Hepatocyte (in vitro differentiated cells): ENCODE measurements around the gene PRKCA. TPM values are rescaled to one million over a fixed set of nuclear protein-coding genes. Genes with fewer than 3 reads are reported as not detected.

ENCODE experiments used
- DNase-seq: peaks from one replicate; pipeline ENCODE4 v3.0.0-alpha.2; 2016; ENCODE audit warnings: low spot score
- H2AFZ ChIP-seq: fragments of 200-600 bp; sonication (generic); 2 replicates; pipeline ENCODE4 v1.6.0; 2016; ENCODE audit warnings: antibody characterized with exemption, mild to moderate bottlenecking
- H3K27ac ChIP-seq: fragments of 200-600 bp; sonication (generic); 2 replicates; pipeline ENCODE4 v1.5.1; 2016; ENCODE audit warnings: mild to moderate bottlenecking
- H3K27me3 ChIP-seq: fragments of 200-600 bp; sonication (generic); 2 replicates; pipeline ENCODE4 v1.6.1; 2016
- H3K36me3 ChIP-seq: fragments of 200-600 bp; sonication (generic); replicated peaks from 2 replicates; pipeline ENCODE4 v1.5.1; 2016; ENCODE audit warnings: low read depth; ENCODE audit not compliant: insufficient read depth
- H3K4me1 ChIP-seq: fragments of 200-600 bp; sonication (generic); 2 replicates; pipeline ENCODE4 v1.5.1; 2016; ENCODE audit warnings: mild to moderate bottlenecking, moderate library complexity; ENCODE audit not compliant: insufficient read depth
- H3K4me2 ChIP-seq: fragments of 200-600 bp; sonication (generic); 2 replicates; pipeline ENCODE4 v1.6.0; 2016
- H3K4me3 ChIP-seq: fragments of 200-600 bp; sonication (generic); 2 replicates; pipeline ENCODE4 v1.5.1; 2016; ENCODE audit warnings: mild to moderate bottlenecking
- H3K79me2 ChIP-seq: fragments of 200-600 bp; sonication (generic); 2 replicates; pipeline ENCODE4 v1.6.0; 2017; ENCODE audit warnings: mild to moderate bottlenecking
- H3K9me2 ChIP-seq: fragments of 200-600 bp; sonication (generic); replicated peaks from 2 replicates; pipeline ENCODE4 v1.6.0; 2017; ENCODE audit warnings: mild to moderate bottlenecking; ENCODE audit not compliant: insufficient read depth
- H3K9me3 ChIP-seq: fragments of 200-600 bp; sonication (generic); 2 replicates; pipeline ENCODE4 v1.5.1; 2016; ENCODE audit warnings: low read depth, mild to moderate bottlenecking
- H4K20me1 ChIP-seq: fragments of 200-600 bp; sonication (generic); 2 replicates; pipeline ENCODE4 v1.6.0; 2016; ENCODE audit warnings: mild to moderate bottlenecking; ENCODE audit not compliant: insufficient read depth, poor library complexity, severe bottlenecking
- CTCF ChIP-seq: fragments of 200-600 bp; sonication (generic); IDR thresholded peaks from 2 replicates; pipeline ENCODE4 v1.5.1; 2016; ENCODE audit warnings: antibody characterized with exemption, mild to moderate bottlenecking; ENCODE audit not compliant: poor library complexity
- EZH2 ChIP-seq: fragments of 200-600 bp; sonication (generic); IDR thresholded peaks from 2 replicates; pipeline ENCODE4 v1.6.1; 2016; ENCODE audit warnings: antibody characterized with exemption, mild to moderate bottlenecking, borderline replicate concordance
- EZH2phosphoT487 ChIP-seq: fragments of 200-600 bp; sonication (generic); IDR thresholded peaks from one replicate; pipeline ENCODE4 v1.6.1; 2018; ENCODE audit warnings: antibody characterized with exemption, mild to moderate bottlenecking, low read depth, moderate library complexity; ENCODE audit not compliant: unreplicated experiment, severe bottlenecking
- WGBS: methylation state at CpG from one replicate; pipeline ENCODE4 v1.1.6; 2016; ENCODE audit warnings: low lambda C conversion rate; ENCODE audit errors: missing lambda C conversion rate; 5-methylcytosine and 5-hydroxymethylcytosine counted together
- polyA plus RNA-seq: library from polyadenylated mRNA; unstranded; fragments of >200 nt; fragmentation: Nextera tagmentation; extraction: Ambion mirVana; gene quantifications from 2 replicates; pipeline ENCODE4 v1.2.1, GENCODE V29; 2016
- total RNA-seq: library from RNA; depleted of rRNA; stranded (reverse); fragments of >200 nt; gene quantifications from 2 replicates; pipeline ENCODE4 v1.2.3, GENCODE V29; 2014

Gene PRKCA
- total and polyA plus RNA-seq, 2 experiments from 2014 or later, result 5.9 to 18.5 TPM

- Histone ChIP-seq H3K79me2 (no peaks in the 10 kb centered on the region), H3K27me3 (peaks cover 54% of the 10 kb centered on the region), H3K4me1 (no peaks in the 10 kb centered on the region), H3K27ac (no peak overlapping the region), H3K9me2 (no peaks in the 10 kb centered on the region), H2AFZ (no peak overlapping the region), H3K4me2 (peak overlapping the region; percentile 67), H3K4me3 (no peak overlapping the region), H4K20me1 (no peaks in the 10 kb centered on the region), H3K9me3 (no peaks in the 10 kb centered on the region), H3K36me3 (no peaks in the 10 kb centered on the region)
- no peak for DNase-seq
- 50% methylated on average over 7 of the region's 7 CpGs for WGBS
- TF ChIP-seq CTCF (no peak), EZH2phosphoT487 (no peak), EZH2 (no peak)
These were observed 532.1 kb downstream of the PRKCA start for GRCh38 chr17:66834426-66834918.

GRCh38 chr17:66834919-66835454, 532.6 kb downstream of the PRKCA start, which contains the start of gene CACNG5:
CACNG5 (plus strand) TSS chr17:66835117; CDS start chr17:66877333, 42,216 bp downstream.
- Histone ChIP-seq H3K4me3 (no peak within 1 kb of the TSS), H2AFZ (no peak within 1 kb of the TSS), H3K9me3 (no peaks in the 10 kb centered on the region), H3K4me1 (no peaks in the 10 kb centered on the region), H3K27me3 (peaks cover 54% of the 10 kb centered on the region), H3K27ac (no peak within 1 kb of the TSS), H4K20me1 (no peaks in the 10 kb centered on the region), H3K79me2 (no peaks in the 10 kb centered on the region), H3K4me2 (peak within 1 kb of the TSS; percentile 67), H3K36me3 (no peaks in the 10 kb centered on the region), H3K9me2 (no peaks in the 10 kb centered on the region)
- DNase-seq, result no peak
- 27% methylated on average over 15 of the region's 57 CpGs for WGBS
- no peak for TF ChIP-seq CTCF
- TF ChIP-seq EZH2, result peak; percentile 69

DNA sequence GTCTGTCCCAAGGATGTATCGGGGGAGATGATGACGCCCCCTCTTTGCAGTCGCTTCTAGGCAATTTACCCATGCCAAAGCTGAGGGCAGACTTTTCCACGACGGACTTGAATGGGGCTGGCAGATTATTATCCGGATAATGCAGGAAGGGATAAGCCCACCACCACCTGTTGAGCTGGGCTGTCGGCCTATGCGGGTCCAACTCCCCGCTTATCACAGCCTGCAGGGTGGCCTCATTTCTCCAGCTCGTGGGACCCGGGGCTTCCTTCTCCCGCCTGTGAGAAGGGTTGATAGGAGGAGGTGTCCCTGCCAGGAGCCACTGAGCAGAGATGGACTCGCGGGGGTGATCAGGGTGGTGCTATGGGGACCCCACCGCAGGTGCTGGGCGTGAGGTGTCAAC, 533.1 kb downstream of the PRKCA start:
- no peaks in the 10 kb centered on the region for H4K20me1 ChIP-seq
- H3K36me3 ChIP-seq, result no peaks in the 10 kb centered on the region
- H3K4me1 ChIP-seq, result no peaks in the 10 kb centered on the region
- H3K4me2 ChIP-seq, result no peak overlapping the region
- no peaks in the 10 kb centered on the region for H3K9me2 ChIP-seq
- TF ChIP-seq EZH2 (no peak), EZH2phosphoT487 (no peak), CTCF (no peak)
- H2AFZ ChIP-seq, result no peak overlapping the region
- no peak overlapping the region for H3K4me3 ChIP-seq
- DNase-seq, result no peak
- no peaks in the 10 kb centered on the region for H3K79me2 ChIP-seq
- no peak overlapping the region for H3K27ac ChIP-seq
- WGBS, result 66% methylated on average over 16 of the region's 16 CpGs
- H3K27me3 ChIP-seq, result peaks cover 54% of the 10 kb centered on the region
- no peaks in the 10 kb centered on the region for H3K9me3 ChIP-seq
